ENCODE results near the gene SETD2. TPM values are rescaled to one million over a fixed set of nuclear protein-coding genes. Genes with fewer than 3 reads are reported as not detected.

SETD2 gene
- polyA plus RNA-seq, 3 donors, result 60.9 to 73.5 (median 63.5) TPM

DNA sequence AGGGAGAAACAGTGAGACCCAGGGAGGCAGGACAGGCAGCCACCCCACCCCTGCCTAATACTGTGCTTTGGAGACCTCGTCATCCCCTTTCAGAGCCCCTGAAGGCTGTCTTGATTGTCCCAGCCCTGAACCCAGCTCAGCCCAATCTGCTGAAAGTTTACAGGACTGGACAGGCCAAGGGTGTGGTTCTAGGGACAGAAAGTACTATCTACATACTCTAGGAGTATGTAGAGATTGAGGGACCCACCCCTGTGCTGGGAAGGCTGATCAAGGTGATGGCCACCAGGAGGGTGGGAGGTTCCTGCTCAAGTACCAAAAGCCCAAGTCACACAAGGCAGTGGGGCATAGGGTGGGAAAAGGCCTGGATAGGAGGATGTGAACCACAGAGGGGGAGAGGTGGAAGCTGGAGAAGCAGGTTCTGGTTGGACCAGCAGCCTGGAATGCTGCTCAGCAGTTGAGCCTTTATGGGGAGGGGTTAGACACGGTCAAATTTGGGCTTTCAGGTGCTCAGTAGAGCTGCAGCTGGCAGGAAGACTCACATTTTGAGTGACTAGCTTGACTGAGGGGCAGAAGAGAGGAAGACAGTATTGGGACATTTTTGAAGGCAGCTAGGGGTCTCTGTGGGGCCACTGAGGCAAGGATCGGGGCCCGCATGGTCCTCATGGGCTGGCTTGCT, 177.7 kb downstream of the SETD2 start:
- DNase-seq, result no peak

DNA sequence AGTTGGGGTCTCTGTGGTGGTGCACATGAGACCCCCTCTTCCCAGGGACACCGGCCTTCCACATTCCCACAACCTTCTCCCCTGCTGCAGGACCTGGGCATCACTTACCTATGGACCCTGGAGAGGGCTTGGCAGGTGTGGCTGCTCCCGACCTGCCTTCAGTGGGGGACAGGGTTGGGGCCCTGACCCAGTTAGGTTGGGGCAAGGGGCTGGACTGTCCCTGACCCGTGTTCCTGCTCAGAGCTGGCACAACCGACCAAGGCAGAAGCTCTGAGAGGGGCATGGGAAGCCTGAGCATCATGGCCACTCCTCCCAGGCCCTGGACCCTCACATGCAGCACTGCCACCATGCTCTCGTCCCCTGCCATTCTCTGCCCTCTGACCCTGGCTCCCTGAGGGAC, 178.3 kb downstream of the SETD2 start:
- DNase-seq, result no peak

DNA sequence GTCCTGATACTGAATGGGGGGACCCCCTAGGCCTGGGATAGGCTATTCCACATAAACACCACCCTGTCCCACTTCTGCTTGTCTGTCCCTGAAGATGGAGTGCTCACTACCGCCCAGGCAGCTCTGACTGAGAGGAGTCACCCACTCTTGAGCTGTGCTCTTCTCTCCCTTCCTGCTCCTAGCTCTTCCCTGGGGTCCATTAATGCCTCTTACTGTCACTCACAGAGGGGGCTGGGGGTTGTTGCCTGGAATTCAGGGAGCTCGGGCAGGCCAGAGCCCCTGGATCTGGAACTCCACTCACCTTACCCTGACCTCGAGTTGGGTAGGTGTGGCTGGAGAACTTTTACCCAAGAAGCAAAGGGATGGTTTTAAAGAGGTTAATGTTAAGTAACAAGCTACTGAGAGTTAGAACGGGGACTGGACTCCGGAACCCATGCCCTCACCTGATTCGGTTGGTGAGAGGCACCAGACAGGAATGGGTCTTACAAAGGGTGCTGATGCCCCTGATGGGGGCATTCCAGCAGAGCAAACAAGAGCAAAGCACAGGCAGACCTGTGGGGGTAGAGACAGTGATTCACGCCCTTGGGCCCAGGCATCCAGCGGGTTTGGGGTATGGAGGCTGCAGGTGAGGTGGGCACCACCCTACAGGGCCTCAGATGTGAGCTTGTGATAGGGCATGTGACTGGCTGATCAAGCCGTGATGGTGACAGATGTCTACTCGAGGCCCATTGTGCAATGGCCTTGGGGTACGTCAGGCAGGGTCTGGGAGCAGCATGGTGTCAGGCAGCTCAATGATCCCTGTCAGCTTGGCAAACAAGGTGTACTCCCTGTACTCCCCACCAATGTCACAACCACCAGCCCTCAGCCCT, 179.1 kb downstream of the SETD2 start:
- no peak for DNase-seq

DNA sequence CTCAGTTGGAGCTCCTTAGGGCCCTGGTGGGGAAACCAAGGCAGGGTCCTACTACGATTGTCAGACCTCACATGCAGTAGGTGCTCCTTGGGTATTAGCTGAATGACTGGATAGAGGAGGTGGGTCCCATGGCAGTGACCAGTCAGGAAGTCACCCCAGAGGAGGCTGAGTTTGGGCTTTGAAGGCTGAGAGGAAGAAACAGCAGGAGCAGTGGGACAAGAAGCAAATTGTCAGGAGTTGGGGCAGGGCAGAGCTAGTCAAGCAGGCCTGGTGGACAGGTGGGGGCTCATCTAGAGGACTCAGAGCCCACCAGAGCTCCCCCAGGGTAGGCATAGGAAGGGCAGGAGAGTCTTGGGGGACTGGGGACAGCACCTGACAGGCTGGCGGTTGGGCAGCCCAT, 181.4 kb downstream of the SETD2 start:
- DNase-seq, result no peak

DNA sequence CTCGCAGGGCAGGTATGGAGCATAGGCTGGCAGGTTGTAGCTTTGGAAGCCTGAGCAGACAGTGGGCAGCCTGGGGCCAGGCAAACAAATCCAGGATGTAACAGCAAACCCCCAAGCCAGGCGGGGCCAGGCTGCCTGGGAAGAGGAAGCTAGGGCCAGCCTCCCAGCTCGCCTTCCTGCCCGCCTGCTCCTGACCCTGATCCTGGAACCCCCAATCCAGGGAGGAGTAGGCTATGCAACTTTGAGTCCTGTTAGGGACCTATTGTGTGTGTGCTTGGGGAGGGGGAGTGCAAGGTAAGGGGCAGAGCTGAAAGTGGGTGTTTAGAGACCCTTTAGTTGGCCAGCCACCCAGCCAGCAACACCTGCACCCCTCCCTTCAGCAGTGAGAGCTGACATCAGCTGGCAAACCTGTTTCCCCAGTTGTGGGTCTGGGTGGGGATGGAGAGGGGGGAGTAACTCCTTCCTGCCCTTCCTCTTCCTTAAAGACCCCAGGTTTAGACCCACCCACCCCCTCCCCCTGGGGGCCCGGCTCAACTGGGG, 181.9 kb downstream of the SETD2 start:
- DNase-seq, result peak; percentile 54

DNA sequence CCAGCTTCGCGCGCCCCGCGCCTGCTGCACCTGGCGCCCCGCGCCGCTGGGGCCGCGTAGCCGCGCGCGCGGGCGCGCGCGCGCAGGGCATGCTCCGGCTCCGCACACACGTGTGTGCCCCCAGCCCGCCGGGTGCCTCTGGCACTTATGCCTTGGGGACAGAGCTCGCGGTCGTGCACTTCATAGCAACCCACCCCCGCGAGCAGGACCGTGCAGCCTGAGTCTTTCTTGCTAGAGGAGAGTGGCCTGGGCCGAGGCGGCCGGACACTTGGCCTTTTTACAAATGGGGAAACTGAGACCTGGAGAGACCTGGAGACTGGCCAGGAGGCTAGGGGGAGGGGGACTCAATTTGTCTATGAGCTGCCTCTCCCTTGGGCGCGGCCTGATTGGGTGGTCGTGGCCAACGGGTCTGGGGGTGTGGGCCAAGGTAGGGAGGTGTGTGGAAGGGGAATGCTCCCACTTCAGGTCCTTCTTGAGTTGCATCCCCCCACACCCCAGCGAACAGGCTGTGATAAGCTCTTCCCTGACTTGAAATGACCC, 183.9 kb downstream of the SETD2 start:
- no peak for DNase-seq

- DNase-seq, result peak; percentile 88
These were observed 184.6 kb downstream of the SETD2 start, which contains the start of gene NBEAL2 for GRCh38 chr3:46978985-46979944. NBEAL2 (plus strand) TSS chr3:46979666; CDS start chr3:46979862, 196 bp downstream.

- no peak for DNase-seq
These were observed 185.5 kb downstream of the SETD2 start for GRCh38 chr3:46978381-46978780.

DNA sequence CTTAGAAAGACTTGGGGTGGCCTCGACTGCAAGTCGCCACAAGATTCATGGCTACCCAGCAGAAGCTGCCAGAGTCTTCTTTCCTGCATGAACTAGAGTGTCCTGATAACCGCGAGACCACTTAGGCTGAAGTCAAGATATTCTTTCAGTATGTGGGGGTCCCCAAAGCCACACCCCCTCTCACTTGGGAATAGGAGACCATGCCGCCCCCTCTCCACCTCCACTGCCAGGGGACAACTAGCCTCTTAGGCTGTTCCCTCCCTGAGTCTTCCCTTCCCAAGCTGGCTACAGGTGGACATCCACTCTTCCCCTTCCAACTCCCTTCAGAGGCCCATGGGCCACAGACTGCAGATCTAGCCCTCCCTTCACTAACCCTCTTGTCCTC, 186.1 kb downstream of the SETD2 start:
- no peak for DNase-seq

DNA sequence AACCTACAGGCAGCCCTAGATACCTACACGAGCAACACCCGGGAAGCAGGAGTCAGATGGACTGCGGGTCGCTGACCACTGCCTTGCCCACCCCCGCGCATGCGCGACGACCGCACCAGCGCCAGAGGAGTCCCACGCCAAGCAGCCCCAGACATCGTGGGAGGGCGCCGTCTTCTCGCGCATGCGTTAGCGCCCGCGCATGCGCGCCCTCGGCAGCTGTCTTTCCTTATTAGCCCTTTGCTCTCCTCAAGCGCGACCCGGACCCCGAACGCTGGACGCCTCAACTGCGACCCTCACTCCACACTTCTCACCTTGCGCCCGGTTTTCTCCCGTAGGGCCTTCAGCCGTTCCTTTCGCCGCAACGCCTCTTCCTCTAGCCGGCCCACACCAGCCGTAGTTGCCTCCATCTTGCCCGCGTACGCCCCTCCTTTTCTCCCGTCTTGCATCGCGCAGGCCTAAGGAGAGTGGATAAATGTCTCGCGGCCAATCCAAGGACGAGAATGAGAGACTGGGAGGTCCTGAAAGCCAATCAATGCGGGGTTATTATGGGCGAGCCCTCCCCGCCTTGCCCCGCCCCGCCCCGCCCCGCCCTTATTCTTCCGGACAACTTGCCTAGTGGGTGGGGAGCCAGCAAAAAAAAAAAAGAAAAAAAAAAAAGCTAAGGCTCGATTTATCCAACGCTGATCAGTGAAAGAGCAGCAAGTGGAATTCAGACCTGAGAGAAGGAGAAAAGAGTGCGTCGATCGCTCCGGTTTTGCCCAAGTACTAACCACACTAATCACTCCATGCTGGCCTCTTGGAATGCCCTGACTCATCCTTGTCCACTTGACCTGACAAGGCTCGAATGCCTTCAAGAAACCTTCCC, 187.4 kb downstream of the SETD2 start, which contains the start of gene CCDC12:
Gene CCDC12 (minus strand): TSS at position 420 of the 865 bp plus-strand sequence. CDS start 13 bp downstream, at position 407.
- peak; percentile 98 for DNase-seq

GRCh38 chr3:46974421-46975171, 189.3 kb downstream of the SETD2 start:
- no peak for DNase-seq

DNA sequence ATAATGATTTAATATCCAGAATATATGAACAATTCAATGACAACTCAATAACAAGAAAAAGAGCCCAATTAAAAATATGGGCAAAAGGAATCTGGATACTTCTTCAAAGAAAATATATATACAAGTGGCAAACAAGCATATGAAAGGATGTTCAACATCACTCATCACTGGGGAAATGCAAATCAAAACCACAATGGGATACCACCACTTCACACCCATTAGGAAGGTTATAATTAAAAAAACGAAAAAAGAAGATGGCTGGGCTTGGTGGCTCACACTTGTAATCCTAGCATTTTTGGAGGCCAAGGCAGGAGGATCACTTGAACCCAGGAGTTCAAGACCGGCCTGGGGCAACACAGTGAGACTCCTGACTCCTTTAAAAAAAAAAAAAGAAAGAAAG, 191.5 kb downstream of the SETD2 start:
- no peak for DNase-seq

DNA sequence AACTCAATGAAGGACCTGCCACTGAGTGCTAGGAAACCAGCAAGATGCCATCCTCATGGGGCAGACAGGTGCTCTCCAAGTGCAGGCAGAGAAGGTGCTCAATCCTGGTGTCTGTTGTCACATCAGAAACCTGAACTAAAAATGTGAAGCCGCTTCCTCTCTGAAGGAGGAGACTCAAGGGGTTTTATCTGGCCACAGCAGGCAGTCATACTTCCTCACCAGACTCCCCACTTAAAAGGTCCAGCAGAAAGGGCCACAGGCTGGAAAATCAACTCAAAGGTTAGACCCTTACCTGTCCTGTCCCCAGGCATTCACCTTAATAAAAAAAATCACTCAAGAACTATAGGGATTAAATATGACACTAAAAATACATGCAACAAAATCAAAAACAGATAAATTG, 192.2 kb downstream of the SETD2 start:
- no peak for DNase-seq

- DNase-seq, result no peak
These were observed 192.8 kb downstream of the SETD2 start for GRCh38 chr3:46971151-46971550.

DNA sequence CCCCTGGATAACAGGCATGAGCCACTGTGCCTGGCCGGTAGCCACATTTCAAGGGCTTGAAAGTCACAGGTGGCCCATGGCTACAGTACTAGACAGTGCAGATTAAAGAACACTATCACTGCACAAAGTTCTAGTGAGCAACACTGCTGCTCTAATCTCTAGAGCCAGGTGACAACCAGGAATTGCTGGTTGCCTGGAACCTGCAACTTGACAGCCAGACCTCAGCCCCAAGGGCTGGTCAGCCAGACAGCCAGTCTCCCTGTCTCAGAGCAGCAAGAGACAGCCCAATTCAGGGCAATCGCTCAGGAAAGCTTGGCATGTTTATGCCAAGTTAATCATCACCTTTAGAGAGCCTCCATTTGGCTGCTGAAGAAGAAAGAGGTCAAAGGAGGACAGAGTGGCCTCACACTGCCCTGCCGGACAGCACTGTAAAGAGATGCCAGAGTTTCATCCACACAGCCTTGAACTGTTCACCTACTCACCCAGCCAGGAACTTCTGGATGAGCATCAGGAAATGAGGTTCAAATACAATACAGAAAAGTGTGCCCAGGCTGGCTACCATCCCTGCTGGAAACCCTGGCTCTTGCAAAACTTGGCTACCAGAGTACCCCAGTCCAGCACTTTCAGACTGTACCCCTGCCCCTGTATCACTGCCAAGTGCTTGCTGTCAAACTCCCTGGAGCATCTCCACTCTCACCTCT, 193.4 kb downstream of the SETD2 start:
- no peak for DNase-seq

DNA sequence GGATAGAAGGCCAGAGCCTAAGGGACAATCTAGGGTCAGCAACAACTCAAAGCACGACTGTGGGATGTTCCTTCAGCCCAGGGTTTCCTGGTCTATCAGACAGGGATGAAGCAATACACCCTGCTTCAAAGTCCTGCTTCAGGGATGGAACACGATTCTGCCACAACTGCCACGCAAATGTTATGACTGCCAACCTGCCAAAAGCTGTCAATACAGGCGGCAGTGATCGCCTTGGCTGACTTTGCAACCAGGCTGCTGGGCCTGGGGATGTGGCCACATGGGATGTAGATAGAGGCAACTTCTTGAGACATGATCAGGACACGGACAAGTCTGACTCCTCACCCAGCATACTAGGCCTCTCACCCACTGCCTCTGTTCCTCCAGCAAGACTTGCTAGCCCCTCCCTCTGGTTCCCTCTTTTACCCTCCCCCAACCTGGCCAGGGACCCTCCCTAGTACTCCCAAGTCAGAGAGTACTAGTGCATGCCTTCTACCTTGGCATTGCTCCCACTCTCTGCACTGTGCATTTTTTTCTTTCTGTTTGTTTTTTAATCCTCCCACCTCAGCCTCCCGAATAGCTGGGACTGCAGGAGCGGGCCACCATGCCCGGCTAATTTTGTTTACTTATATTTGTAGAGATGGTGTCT, 195.0 kb downstream of the SETD2 start:
- DNase-seq, result no peak

- no peak for DNase-seq
These were observed 197.1 kb downstream of the SETD2 start for GRCh38 chr3:46966811-46967210.
